ENCODE data around the gene LCE3B. TPM values are rescaled to one million over a fixed set of nuclear protein-coding genes. Genes with fewer than 3 reads are reported as not detected.

Gene LCE3B
- total RNA-seq, 1 donor from 2014 or later, result not detected

DNA sequence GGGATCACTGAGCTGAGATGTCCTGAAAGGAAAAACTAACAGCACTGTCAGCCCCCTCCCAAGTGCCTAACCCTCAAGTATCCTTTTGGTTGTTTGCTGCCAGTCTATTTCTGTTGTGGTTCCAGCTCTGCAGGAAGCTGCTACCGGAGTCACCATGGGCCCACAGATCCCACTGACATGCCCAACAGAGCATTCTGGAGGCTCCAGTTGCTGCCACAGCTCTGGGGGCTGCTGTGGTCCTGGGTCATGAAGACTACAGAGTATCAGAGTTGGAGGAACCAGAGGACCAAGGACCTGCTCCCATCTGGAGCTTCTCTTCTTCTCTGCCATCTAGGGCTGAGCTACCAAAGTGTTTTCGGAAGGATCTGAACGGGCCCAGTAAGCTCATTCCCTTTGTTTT is 8.4 kb downstream of the LCE3B start:
- Histone ChIP-seq H3K36me3 (no peaks in the 10 kb centered on the region), H3K4me1 (no peaks in the 10 kb centered on the region), H3K27ac (replicated peaks) (no peak overlapping the region), H3K9me3 (replicated peaks) (peaks cover 38% of the 10 kb centered on the region), H3K4me3 (no peak overlapping the region), H3K27me3 (ENCODE audit: low read depth) (peaks cover 27% of the 10 kb centered on the region)
- intact Hi-C loops (cut with micrococcal nuclease), result no loop called here
- DNase-seq, result no peak
- TF ChIP-seq, protein P1, sequence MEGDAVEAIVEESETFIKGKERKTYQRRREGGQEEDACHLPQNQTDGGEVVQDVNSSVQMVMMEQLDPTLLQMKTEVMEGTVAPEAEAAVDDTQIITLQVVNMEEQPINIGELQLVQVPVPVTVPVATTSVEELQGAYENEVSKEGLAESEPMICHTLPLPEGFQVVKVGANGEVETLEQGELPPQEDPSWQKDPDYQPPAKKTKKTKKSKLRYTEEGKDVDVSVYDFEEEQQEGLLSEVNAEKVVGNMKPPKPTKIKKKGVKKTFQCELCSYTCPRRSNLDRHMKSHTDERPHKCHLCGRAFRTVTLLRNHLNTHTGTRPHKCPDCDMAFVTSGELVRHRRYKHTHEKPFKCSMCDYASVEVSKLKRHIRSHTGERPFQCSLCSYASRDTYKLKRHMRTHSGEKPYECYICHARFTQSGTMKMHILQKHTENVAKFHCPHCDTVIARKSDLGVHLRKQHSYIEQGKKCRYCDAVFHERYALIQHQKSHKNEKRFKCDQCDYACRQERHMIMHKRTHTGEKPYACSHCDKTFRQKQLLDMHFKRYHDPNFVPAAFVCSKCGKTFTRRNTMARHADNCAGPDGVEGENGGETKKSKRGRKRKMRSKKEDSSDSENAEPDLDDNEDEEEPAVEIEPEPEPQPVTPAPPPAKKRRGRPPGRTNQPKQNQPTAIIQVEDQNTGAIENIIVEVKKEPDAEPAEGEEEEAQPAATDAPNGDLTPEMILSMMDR (IDR thresholded peaks at IDR 0.05; ENCODE audit: borderline replicate concordance), result no peak

DNA sequence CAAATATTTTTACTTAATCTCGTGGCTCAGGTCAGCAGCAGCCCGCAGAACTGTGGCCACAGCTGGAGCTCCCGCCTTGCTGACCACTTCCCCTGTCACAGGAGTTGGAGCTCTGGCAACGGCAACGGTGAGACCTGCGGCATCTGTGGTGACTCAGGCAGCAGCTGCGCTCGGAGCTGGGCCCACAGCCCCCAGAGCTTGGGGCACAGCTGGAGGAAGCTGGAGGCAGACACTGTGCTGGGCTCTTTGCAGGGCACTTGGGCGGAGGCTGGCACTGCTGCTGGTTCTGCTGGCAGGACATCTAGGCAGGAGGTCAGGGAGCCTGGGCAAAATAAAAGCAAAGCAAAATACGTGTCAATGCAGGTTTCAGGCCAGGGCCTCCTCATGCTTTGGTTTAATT is 9.2 kb downstream of the LCE3B start, which contains the start of gene LCE3A:
LCE3A (minus strand) TSS at position 301 of the 400 bp plus-strand sequence; CDS start at position 301, 0 bp downstream.
- Histone ChIP-seq H3K27me3 (ENCODE audit: low read depth) (peaks cover 27% of the 10 kb centered on the region), H3K4me1 (no peaks in the 10 kb centered on the region), H3K36me3 (no peaks in the 10 kb centered on the region), H3K27ac (replicated peaks) (no peak within 1 kb of the TSS), H3K4me3 (no peak within 1 kb of the TSS), H3K9me3 (replicated peaks) (peaks cover 31% of the 10 kb centered on the region)
- DNase-seq, result no peak
- intact Hi-C loops (cut with micrococcal nuclease), result no loop called here
- TF ChIP-seq, protein P1 (IDR thresholded peaks at IDR 0.05; ENCODE audit: borderline replicate concordance), result no peak

GRCh38 chr1:152623203-152623844 is 9.7 kb downstream of the LCE3B start:
- Histone ChIP-seq H3K4me1 (no peaks in the 10 kb centered on the region), H3K4me3 (no peak overlapping the region), H3K36me3 (no peaks in the 10 kb centered on the region), H3K27ac (replicated peaks) (no peak overlapping the region), H3K9me3 (replicated peaks) (peaks cover 26% of the 10 kb centered on the region), H3K27me3 (ENCODE audit: low read depth) (peaks cover 27% of the 10 kb centered on the region)
- no peak for DNase-seq
- intact Hi-C loops (cut with micrococcal nuclease), result no loop called here
- TF ChIP-seq, protein P1 (IDR thresholded peaks at IDR 0.05; ENCODE audit: borderline replicate concordance), result no peak

GRCh38 chr1:152626744-152627143 is 13.1 kb downstream of the LCE3B start:
- DNase-seq, result no peak
- intact Hi-C loops (cut with micrococcal nuclease), result no loop called here
- H3K4me1 ChIP-seq, result no peaks in the 10 kb centered on the region
- peaks cover 27% of the 10 kb centered on the region for H3K27me3 ChIP-seq (ENCODE audit: low read depth)
- H3K27ac ChIP-seq (replicated peaks), result no peak overlapping the region
- no peak overlapping the region for H3K4me3 ChIP-seq
- no peaks in the 10 kb centered on the region for H3K36me3 ChIP-seq
- peaks cover 16% of the 10 kb centered on the region for H3K9me3 ChIP-seq (replicated peaks)
- TF ChIP-seq, protein P1 (IDR thresholded peaks at IDR 0.05; ENCODE audit: borderline replicate concordance), result no peak

DNA sequence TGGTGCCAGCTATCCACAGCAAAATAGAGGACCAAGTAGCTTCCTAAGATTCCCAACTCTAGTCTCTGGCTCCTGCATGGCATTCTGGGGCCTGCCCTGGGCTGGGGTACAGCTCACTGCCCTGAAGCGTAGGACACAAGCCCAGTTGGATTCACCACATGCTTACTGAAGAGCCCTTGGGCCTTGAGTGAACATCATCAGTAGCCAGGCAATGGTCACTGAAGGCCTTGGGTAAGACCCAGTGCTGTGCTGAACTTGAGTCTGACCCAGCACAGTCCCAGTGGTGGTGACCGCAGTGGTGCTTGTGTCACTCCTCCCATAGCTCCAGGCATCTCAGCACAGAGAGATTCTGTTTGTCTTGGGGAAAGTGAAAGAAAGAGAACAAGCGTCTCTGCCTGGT is 17.0 kb downstream of the LCE3B start:
- Histone ChIP-seq H3K27ac (replicated peaks) (no peak overlapping the region), H3K4me3 (no peak overlapping the region), H3K27me3 (ENCODE audit: low read depth) (peaks cover 4% of the 10 kb centered on the region), H3K36me3 (no peaks in the 10 kb centered on the region), H3K4me1 (no peaks in the 10 kb centered on the region), H3K9me3 (replicated peaks) (peaks cover 51% of the 10 kb centered on the region)
- no peak for DNase-seq
- intact Hi-C loops (cut with micrococcal nuclease), result no loop called here
- TF ChIP-seq, protein P1 (IDR thresholded peaks at IDR 0.05; ENCODE audit: borderline replicate concordance), result no peak

All from left ventricle myocardium inferior (tissue), 1 donor.